ENCODE results near the gene GTF2F1. TPM values are rescaled to one million over a fixed set of nuclear protein-coding genes. Genes with fewer than 3 reads are reported as not detected.

The GTF2F1 gene
- total and polyA plus RNA-seq, 2 donors (not counting 1 experiment from before 2014, with no cell fraction given): 41.0 to 56.5 TPM

DNA sequence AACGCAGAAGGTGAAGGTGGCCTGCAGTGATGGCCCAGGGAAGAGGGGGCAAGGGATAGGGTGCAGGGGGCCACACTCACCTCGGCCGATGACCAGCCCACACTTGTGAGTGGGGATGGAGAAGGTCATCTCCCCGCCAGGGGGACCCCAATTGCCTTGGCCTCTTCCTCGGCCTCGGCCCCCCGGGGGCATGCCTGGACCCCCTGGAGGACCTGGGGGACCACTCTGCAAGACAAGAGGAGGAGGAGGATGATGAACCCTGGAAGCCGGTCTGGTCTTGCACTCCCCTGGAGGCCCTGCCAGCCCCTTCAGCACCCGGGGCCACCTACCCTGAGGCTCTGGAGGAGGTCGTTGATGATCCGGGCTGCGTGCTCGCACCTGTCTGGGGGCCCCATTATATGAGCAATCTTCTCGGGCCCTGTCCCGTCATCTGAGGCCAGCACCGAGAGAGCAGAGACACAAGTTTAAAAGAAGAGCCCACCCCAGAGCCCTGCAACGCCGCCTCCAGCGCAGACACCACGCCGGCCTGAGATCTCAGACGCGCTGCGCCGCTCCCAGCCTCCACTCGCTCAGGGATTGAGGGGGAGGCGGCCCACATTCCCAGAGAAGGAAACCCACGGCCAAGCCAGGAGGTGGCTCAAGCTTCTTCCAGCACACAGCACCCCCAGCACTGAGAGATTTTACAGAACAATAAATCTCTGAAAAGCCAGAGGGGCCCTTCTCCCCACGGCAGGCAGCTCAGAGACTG lies 23.9 kb upstream of the GTF2F1 start:
- no peak for ATAC-seq (ENCODE audit: low read depth)
- CTCF ChIA-PET: interaction anchor here (0.6 kb wide), 1 partner anchor 21 kb away, joined by 3 read pairs; no protein-coding TSS in a partner anchor
- intact Hi-C loops (cut with micrococcal nuclease): no loop called here

More for the DNA sequence above, 23.9 kb upstream of the GTF2F1 start:
- Histone ChIP-seq H2AFZ (ENCODE audit: insufficient read depth, low read depth, low read length, poor library complexity, severe bottlenecking) (no peak overlapping the region), H3K79me2 (ENCODE audit: control insufficient read depth, insufficient read depth, low read length) (peaks cover 19% of the 10 kb centered on the region), H3K9me3 (ENCODE audit: control extremely low read depth in 1 of 3, control insufficient read depth in 2 of 3, insufficient read depth in 1 of 3, low read length in 2 of 3) (no peaks in the 10 kb centered on the region), H3K4me2 (replicated peaks; ENCODE audit: low read depth, low read length, poor library complexity, severe bottlenecking) (no peak overlapping the region), H4K20me1 (ENCODE audit: control insufficient read depth, insufficient read depth, low read length, poor library complexity, severe bottlenecking) (peaks cover 79% of the 10 kb centered on the region), H3K9ac (ENCODE audit: low read length) (no peak overlapping the region), H3K36me3 (replicated peaks in 1 of 2; ENCODE audit: control extremely low read depth in 1 of 2, control insufficient read depth in 1 of 2, extremely low read depth in 1 of 2, insufficient read depth in 2 of 2, low read length in 1 of 2) (peaks cover 0 to 76% of the 10 kb centered on the region in 2 experiments), H3K4me3 (ENCODE audit: control extremely low read depth in 1 of 5, extremely low read depth in 1 of 5, insufficient read depth in 1 of 5, low read depth in 2 of 5, low read length in 4 of 5) (no peak overlapping the region), H3K27me3 (replicated peaks in 1 of 4; ENCODE audit: control extremely low read depth in 1 of 4, control insufficient read depth in 3 of 4, insufficient read depth in 4 of 4, low read length in 3 of 4) (no peaks in the 10 kb centered on the region), H3K4me1 (ENCODE audit: control insufficient read depth in 2 of 2, insufficient read depth in 2 of 2, low read length in 2 of 2) (no peaks in the 10 kb centered on the region), H3K27ac (ENCODE audit: low read length in 2 of 2) (no peak overlapping the region)
- Mint-ChIP-seq H3K4me3 (no peak overlapping the region), H3K27ac (no peak overlapping the region), H3K4me1 (peaks cover 5% of the 10 kb centered on the region), H3K9me3 (ENCODE audit: insufficient read depth) (no peaks in the 10 kb centered on the region), H3K27me3 (no peaks in the 10 kb centered on the region)
- POLR2A ChIA-PET: no interaction called here
- 97% methylated on average over 28 of the region's 29 CpGs for WGBS (ENCODE audit: insufficient coverage)
- DNase-seq: no peak
- TF ChIP-seq, protein P1, sequence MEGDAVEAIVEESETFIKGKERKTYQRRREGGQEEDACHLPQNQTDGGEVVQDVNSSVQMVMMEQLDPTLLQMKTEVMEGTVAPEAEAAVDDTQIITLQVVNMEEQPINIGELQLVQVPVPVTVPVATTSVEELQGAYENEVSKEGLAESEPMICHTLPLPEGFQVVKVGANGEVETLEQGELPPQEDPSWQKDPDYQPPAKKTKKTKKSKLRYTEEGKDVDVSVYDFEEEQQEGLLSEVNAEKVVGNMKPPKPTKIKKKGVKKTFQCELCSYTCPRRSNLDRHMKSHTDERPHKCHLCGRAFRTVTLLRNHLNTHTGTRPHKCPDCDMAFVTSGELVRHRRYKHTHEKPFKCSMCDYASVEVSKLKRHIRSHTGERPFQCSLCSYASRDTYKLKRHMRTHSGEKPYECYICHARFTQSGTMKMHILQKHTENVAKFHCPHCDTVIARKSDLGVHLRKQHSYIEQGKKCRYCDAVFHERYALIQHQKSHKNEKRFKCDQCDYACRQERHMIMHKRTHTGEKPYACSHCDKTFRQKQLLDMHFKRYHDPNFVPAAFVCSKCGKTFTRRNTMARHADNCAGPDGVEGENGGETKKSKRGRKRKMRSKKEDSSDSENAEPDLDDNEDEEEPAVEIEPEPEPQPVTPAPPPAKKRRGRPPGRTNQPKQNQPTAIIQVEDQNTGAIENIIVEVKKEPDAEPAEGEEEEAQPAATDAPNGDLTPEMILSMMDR (IDR thresholded peaks at IDR 0.05): no peak
- TF ChIP-seq EZH2 (IDR thresholded peaks at IDR 0.05; ENCODE audit: borderline replicate concordance, insufficient read depth, low read depth, low read length, poor library complexity, severe bottlenecking): no peak
